Neural progenitor cell (in vitro differentiated cells): ENCODE measurements around the gene FGFBP2. TPM values are rescaled to one million over a fixed set of nuclear protein-coding genes. Genes with fewer than 3 reads are reported as not detected.

Source experiments
- DNase-seq: peaks from one replicate; pipeline ENCODE4 v3.0.0-alpha.2; 2016; ENCODE audit warnings: low spot score
- H2AFZ ChIP-seq: fragments of 200-600 bp; sonication (generic); replicated peaks from 2 replicates; pipeline ENCODE4 v1.6.1; 2016; ENCODE audit warnings: antibody characterized with exemption
- H3F3A ChIP-seq: fragments of 200-600 bp; sonication (generic); 2 replicates; pipeline ENCODE4 v1.6.1; 2016; ENCODE audit warnings: antibody characterized with exemption, low read depth
- H3K27ac ChIP-seq: fragments of 200-600 bp; sonication (generic); 2 replicates; pipeline ENCODE4 v1.5.1; 2016; ENCODE audit warnings: mild to moderate bottlenecking
- H3K27me3 ChIP-seq: fragments of 200-600 bp; sonication (generic); 2 replicates; pipeline ENCODE4 v1.6.1; 2016; ENCODE audit warnings: mild to moderate bottlenecking, moderate library complexity
- H3K36me3 ChIP-seq: fragments of 200-600 bp; sonication (generic); 2 replicates; pipeline ENCODE4 v1.5.1; 2016
- H3K4me1 ChIP-seq: fragments of 200-600 bp; sonication (generic); 2 replicates; pipeline ENCODE4 v1.6.1; 2016; ENCODE audit warnings: mixed run types
- H3K4me2 ChIP-seq: fragments of 200-600 bp; sonication (generic); 2 replicates; pipeline ENCODE4 v1.6.1; 2016
- H3K4me3 ChIP-seq: fragments of 200-600 bp; sonication (generic); 2 replicates; pipeline ENCODE4 v1.5.1; 2016
- H3K79me2 ChIP-seq: fragments of 200-600 bp; sonication (generic); 2 replicates; pipeline ENCODE4 v1.6.1; 2016; ENCODE audit warnings: low read depth
- H3K9ac ChIP-seq: fragments of 200-600 bp; sonication (generic); 2 replicates; pipeline ENCODE4 v1.6.1; 2016
- H3K9me3 ChIP-seq: fragments of 200-600 bp; sonication (generic); 2 replicates; pipeline ENCODE4 v1.5.1; 2016; ENCODE audit warnings: low read depth
- H4K20me1 ChIP-seq: fragments of 200-600 bp; sonication (generic); 2 replicates; pipeline ENCODE4 v1.6.1; 2016; ENCODE audit warnings: low read depth
- H3K27ac Mint-ChIP-seq: 3 replicates; pipeline ENCODE4 v1.8.0; 2021; ENCODE audit warnings: mixed read lengths
- H3K27me3 Mint-ChIP-seq: 2 replicates; pipeline ENCODE4 v1.8.0; 2022; ENCODE audit warnings: low read depth, mild to moderate bottlenecking, inconsistent platforms, moderate library complexity, mixed read lengths; ENCODE audit not compliant: insufficient read depth
- H3K36me3 Mint-ChIP-seq: 3 replicates; pipeline ENCODE4 v1.8.0; 2021; ENCODE audit warnings: mixed read lengths
- H3K4me1 Mint-ChIP-seq: 3 replicates; pipeline ENCODE4 v1.8.0; 2021; ENCODE audit warnings: mixed read lengths
- H3K4me3 Mint-ChIP-seq: 3 replicates; pipeline ENCODE4 v1.8.0; 2021; ENCODE audit warnings: mild to moderate bottlenecking, moderate library complexity, mixed read lengths
- H3K9me3 Mint-ChIP-seq: 3 replicates; pipeline ENCODE4 v1.8.0; 2020; ENCODE audit warnings: mixed read lengths
- CTCF ChIP-seq: fragments of 200-600 bp; sonication (generic); IDR thresholded peaks from 2 replicates; pipeline ENCODE4 v1.5.1; 2017; ENCODE audit warnings: antibody characterized with exemption, mild to moderate bottlenecking
- EZH2 ChIP-seq: fragments of 200-600 bp; sonication (generic); IDR thresholded peaks from 2 replicates; pipeline ENCODE4 v1.6.1; 2017; ENCODE audit warnings: antibody characterized with exemption, mild to moderate bottlenecking, moderate library complexity
- EZH2phosphoT487 ChIP-seq: fragments of 200-600 bp; sonication (generic); IDR thresholded peaks from 2 replicates; pipeline ENCODE4 v1.6.1; 2017; ENCODE audit warnings: antibody characterized with exemption
- total RNA-seq: library from RNA; depleted of rRNA; stranded (reverse); fragments of >200 nt; gene quantifications from 2 replicates; pipeline ENCODE4 v1.2.3, GENCODE V29; 2015; ENCODE audit warnings: low replicate concordance

The FGFBP2 gene
- total RNA-seq, 1 donor from 2014 or later = 1.6 TPM

- TF ChIP-seq EZH2 (no peak), EZH2phosphoT487 (no peak), CTCF (no peak)
- Mint-ChIP-seq H3K4me1 (peaks cover 2% of the 10 kb centered on the region), H3K9me3 (no peaks in the 10 kb centered on the region), H3K27ac (no peak overlapping the region), H3K27me3 (no peaks in the 10 kb centered on the region), H3K4me3 (no peak overlapping the region), H3K36me3 (peaks cover 20% of the 10 kb centered on the region)
- Histone ChIP-seq H3K4me1 (no peaks in the 10 kb centered on the region), H3K27me3 (no peaks in the 10 kb centered on the region), H3K4me3 (no peak overlapping the region), H3K9ac (no peak overlapping the region), H4K20me1 (no peaks in the 10 kb centered on the region), H3F3A (no peaks in the 10 kb centered on the region), H3K4me2 (no peak overlapping the region), H3K36me3 (peaks cover 6% of the 10 kb centered on the region), H2AFZ (no peak overlapping the region), H3K79me2 (no peaks in the 10 kb centered on the region), H3K9me3 (no peaks in the 10 kb centered on the region), H3K27ac (no peak overlapping the region)
- DNase-seq = no peak
These were observed 32.9 kb upstream of the FGFBP2 start for GRCh38 chr4:15995826-15996225.

- Histone ChIP-seq H3K4me1 (no peaks in the 10 kb centered on the region), H3K36me3 (no peaks in the 10 kb centered on the region), H3K27ac (no peak overlapping the region), H3K4me3 (no peak overlapping the region), H4K20me1 (no peaks in the 10 kb centered on the region), H3K9ac (no peak overlapping the region), H3F3A (no peaks in the 10 kb centered on the region), H3K79me2 (no peaks in the 10 kb centered on the region), H3K9me3 (no peaks in the 10 kb centered on the region), H3K4me2 (no peak overlapping the region), H2AFZ (no peak overlapping the region), H3K27me3 (no peaks in the 10 kb centered on the region)
- H3K27ac Mint-ChIP-seq = no peak overlapping the region
- peaks cover 36% of the 10 kb centered on the region for H3K36me3 Mint-ChIP-seq
- peaks cover 3% of the 10 kb centered on the region for H3K4me1 Mint-ChIP-seq
- no peaks in the 10 kb centered on the region for H3K9me3 Mint-ChIP-seq
- no peak for DNase-seq
- H3K27me3 Mint-ChIP-seq = no peaks in the 10 kb centered on the region
- no peak for TF ChIP-seq CTCF
- no peak for TF ChIP-seq EZH2
- TF ChIP-seq EZH2phosphoT487 = no peak
- no peak overlapping the region for H3K4me3 Mint-ChIP-seq
These were observed 29.2 kb upstream of the FGFBP2 start for GRCh38 chr4:15992167-15992485.

- H3K36me3 ChIP-seq = no peaks in the 10 kb centered on the region
- no peaks in the 10 kb centered on the region for H3K27me3 ChIP-seq
- no peak overlapping the region for H3K4me2 ChIP-seq
- no peak for DNase-seq
- Mint-ChIP-seq H3K9me3 (no peaks in the 10 kb centered on the region), H3K27me3 (no peaks in the 10 kb centered on the region), H3K4me1 (peaks cover 3% of the 10 kb centered on the region), H3K36me3 (peaks cover 44% of the 10 kb centered on the region), H3K4me3 (no peak overlapping the region), H3K27ac (no peak overlapping the region)
- H3K4me1 ChIP-seq = no peaks in the 10 kb centered on the region
- H3K4me3 ChIP-seq = no peak overlapping the region
- H3K27ac ChIP-seq = no peak overlapping the region
- no peaks in the 10 kb centered on the region for H4K20me1 ChIP-seq
- TF ChIP-seq EZH2 (no peak), CTCF (no peak), EZH2phosphoT487 (no peak)
- no peaks in the 10 kb centered on the region for H3K9me3 ChIP-seq
- no peaks in the 10 kb centered on the region for H3F3A ChIP-seq
- no peak overlapping the region for H3K9ac ChIP-seq
- no peaks in the 10 kb centered on the region for H3K79me2 ChIP-seq
- no peak overlapping the region for H2AFZ ChIP-seq
These were observed 27.8 kb upstream of the FGFBP2 start for GRCh38 chr4:15990570-15991285.
